Fibroblast of peridontal ligament (primary cell): ENCODE measurements around the gene CIZ1.
A peak's percentile ranks its signal among the peaks of the same experiment; 100 is the strongest.
"Not testable (repeated sequence)": the region's sequence is repeated elsewhere in the genome, so short reads cannot be mapped to it uniquely, and the experiment has no call there.

Experiments used
- DNase-seq: peaks from one replicate; pipeline ENCODE4 v3.0.0-alpha.2; 2010; ENCODE audit errors: extremely low read depth

The CIZ1 gene, protein sequence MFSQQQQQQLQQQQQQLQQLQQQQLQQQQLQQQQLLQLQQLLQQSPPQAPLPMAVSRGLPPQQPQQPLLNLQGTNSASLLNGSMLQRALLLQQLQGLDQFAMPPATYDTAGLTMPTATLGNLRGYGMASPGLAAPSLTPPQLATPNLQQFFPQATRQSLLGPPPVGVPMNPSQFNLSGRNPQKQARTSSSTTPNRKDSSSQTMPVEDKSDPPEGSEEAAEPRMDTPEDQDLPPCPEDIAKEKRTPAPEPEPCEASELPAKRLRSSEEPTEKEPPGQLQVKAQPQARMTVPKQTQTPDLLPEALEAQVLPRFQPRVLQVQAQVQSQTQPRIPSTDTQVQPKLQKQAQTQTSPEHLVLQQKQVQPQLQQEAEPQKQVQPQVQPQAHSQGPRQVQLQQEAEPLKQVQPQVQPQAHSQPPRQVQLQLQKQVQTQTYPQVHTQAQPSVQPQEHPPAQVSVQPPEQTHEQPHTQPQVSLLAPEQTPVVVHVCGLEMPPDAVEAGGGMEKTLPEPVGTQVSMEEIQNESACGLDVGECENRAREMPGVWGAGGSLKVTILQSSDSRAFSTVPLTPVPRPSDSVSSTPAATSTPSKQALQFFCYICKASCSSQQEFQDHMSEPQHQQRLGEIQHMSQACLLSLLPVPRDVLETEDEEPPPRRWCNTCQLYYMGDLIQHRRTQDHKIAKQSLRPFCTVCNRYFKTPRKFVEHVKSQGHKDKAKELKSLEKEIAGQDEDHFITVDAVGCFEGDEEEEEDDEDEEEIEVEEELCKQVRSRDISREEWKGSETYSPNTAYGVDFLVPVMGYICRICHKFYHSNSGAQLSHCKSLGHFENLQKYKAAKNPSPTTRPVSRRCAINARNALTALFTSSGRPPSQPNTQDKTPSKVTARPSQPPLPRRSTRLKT

DNA sequence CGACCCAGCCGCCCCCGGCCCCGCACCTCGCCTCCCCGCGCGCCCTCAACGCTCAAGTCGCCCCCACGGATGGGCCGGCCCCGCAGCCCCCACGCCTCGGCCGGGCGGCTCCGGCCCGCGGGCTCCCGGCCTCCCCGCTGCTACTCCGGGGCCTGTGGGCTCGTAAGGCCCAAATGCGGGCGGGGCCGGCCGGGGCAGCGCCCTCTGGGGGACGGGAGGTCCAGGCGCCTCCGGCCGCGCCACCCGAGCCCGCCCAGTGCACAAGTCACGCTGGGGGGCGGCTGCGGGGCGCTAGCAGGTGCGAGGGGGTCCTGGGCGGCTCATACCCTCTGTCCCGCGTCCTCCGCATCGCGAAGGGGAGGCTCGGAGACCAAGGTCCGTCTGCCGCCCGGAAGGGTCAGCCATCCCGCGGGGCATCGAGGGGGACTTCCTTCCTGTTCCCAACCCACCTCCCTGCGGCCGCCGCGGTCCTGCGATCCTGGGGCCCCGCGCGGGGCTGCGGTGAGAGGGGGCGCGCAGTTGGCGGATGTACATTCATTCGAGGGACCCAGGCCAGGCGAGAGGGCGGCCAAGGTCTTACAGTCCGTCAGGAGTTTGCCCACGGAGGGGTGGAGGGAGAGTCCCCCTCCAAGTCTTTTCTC lies at the start of gene CIZ1:
CIZ1 (minus strand) TSS at position 167 of the 641 bp plus-strand sequence. CDS start 715 bp downstream, outside the sequence.
- peak; percentile 65 for DNase-seq

DNA sequence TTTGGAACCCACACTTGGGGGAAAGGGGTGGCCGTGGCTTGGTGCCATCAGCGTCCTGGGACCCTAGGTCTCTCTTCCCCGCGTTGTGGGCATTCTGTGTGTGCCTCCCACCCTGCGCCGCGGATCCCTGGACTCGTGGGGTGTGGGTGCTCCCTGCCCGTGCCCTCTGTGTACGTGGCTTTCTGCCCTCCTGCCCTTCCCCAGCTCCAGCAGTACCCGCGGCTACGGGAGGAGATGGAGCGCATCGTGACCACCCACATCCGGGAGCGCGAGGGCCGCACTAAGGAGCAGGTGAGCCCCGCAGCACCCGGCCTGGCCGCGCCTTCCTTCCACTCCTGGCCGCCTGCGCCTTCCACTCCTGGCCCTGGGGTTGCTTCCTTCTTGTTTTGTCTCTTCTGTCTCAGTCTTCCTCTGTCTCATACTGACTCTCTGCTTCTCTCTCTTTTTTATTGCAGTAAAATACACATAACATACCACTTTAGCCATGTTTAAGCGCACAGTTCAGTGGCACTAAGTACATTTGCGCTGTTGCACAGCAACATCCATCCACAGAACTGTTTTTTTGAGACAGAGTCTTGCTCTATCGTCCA lies 42.5 kb upstream of the CIZ1 start:
- DNase-seq, result no peak

DNA sequence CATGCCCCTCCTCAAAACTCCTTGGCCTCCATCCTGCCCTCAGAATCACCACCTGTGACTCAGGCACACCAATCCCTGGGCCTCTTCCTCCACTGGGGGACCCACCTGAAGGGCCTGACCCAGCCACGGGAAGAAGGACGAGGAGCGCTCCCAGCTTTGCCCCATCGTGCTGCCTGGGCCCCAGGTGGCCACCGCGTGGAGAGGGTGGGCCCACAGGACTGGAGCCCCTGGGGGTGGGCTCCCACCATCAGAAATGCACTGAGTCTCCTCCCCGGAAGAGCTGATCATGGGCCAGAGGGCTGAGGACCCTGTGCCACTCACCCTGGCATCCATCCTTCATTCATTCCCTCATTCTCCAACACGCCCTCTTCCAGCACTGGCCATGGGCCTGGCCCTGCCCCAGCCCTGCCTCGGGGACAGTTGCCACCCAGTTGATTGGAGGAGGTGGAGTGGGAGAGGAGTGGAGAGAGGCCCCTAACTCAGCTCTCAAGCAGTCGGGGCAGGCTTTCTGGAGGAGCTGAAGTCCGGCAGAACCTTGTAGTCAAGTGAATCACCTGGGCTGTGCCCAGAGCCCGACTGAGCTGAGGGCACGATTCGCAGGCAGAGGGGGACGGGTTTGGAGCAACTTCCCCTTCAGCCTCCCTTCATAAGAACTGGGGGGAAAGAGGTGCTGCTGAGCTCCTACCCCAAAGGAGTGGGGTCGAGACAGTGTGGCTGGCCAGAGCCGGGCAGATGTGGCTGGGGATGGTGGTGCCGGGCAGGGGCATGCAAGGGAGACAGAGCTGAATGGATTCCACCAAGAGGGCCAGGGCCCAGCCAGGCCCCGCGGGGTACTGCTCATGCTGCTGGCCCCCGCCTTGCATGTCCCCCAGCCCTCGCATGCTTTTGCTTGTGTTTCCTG lies 41.4 kb upstream of the CIZ1 start:
- no peak for DNase-seq

DNA sequence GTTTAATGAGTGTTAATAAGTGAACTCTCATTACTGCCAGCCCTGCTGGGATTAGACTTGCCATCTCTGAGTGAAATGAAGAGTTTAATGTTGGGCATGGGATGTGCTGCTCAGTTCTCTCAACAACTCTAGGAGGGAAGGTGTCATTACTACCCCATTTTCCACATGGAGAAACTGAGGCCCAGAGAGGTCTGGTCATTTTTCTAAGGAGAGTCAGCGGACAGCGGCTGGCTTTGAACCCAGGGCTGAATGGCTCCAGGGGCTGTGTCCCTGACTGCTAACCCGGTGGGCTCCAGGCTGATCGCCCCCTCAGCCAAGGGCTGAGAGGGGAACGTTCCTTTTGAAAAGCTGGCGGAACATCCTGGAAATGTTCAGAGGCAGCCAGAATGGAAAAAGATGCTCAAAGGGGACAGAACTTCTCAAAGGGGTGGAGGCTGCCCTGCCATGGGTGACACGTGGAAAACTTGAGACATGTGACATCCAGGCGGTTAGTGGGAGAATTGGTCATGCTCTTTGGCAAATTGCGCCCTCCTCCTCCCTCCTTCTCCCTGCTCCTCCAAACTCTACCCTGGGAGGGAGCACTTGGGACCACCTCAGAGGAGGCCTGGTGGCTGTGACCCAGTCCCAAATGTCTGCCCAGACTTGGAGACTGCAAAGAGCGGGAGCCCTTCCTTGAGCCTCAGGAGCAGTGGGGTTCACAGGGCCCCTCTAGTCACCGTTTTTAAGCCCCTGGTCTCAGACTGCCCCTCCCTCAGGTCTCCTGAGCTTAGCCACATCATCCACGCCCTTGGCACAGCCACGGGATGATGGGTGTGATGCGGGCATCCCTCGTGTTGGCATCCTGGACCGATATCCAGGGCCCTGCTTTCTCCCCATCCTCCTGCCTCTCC lies 40.5 kb upstream of the CIZ1 start:
- no peak for DNase-seq

DNA sequence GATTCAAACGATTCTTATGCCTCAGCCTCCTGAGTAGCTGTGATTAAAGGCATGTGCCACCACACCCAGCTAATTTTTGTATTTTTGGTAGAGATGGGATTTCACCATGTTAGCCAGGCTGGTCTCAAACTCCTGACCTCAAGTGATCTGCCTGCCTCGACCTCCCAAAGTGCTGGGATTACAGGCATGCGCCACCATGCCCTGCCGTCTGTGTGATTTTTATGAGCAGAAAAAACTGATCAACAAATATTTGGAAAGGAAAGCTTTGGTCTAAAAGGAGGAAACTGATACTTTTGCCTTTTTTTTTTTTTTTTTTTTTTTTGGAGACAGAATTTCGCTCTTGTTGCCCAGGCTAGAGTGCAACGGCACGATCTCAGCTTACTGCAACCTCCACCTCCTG lies 39.5 kb upstream of the CIZ1 start:
- DNase-seq, result not testable (repeated sequence)

DNA sequence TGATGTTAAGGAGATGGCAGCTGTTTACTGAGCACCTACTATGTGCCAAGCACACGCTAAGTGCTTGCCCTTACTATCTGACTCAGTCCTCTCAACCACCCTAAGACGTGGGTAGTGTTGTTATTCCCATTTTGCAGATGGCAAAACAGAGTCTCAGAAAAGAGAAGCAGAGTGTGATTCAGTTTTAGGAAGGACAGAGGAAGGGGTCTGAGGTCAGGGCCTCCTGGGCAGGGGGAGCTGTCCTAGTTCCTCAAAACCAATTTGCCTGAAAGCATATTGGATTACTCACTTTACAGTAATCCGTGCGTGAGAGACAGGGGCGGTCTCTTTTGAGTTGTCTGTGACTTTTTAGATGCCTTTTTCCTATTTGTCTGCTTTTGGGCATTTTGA lies 35.0 kb upstream of the CIZ1 start:
- DNase-seq, result no peak

DNA sequence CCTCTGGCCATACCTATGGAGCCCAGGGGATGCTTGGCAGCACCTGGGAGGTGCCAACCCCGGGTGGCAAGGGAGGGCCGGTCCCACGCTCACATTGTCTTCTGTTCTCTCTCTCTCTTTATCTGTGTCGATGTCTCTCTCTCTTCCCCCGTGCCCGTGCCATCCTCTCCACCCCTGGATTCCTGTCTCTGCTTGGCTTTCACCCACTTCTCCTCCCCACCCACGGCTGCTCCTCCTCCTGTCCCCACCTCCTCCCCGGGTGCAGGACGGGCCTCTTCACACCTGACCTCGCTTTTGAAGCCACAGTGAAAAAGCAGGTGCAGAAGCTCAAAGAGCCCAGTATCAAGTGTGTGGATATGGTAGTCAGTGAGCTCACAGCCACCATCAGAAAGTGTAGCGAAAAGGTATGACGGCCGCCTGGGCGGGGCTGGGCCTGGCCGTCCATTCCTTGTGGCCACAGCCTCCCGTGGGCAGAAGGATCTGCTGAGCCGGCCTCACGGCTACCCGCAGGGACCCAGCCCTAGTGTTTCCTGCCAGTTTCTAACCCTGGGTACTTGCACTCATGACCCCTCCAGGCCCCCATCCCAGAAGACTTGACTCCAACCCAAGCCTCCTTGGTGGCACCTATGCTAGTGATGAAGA lies 34.5 kb upstream of the CIZ1 start:
- DNase-seq, result no peak

DNA sequence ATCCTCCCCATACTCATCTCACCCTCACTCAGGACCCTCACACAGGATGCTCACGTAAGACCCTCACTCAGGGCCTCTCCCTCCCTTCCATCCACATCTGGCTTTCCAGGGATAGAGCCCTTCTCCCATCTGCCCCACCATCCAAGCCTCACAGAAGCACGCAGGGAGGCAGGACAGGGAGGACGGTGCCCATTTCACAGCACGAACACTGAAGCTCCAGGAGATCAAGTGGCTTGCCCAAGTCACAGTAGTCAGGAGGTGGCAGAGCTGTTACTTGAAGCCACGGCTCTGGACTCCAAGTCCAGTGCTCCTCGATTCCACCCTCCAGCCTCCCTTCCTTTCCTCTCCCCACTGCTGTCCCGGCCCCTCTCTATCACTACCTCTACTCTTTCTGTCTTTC lies 33.5 kb upstream of the CIZ1 start:
- DNase-seq, result no peak

DNA sequence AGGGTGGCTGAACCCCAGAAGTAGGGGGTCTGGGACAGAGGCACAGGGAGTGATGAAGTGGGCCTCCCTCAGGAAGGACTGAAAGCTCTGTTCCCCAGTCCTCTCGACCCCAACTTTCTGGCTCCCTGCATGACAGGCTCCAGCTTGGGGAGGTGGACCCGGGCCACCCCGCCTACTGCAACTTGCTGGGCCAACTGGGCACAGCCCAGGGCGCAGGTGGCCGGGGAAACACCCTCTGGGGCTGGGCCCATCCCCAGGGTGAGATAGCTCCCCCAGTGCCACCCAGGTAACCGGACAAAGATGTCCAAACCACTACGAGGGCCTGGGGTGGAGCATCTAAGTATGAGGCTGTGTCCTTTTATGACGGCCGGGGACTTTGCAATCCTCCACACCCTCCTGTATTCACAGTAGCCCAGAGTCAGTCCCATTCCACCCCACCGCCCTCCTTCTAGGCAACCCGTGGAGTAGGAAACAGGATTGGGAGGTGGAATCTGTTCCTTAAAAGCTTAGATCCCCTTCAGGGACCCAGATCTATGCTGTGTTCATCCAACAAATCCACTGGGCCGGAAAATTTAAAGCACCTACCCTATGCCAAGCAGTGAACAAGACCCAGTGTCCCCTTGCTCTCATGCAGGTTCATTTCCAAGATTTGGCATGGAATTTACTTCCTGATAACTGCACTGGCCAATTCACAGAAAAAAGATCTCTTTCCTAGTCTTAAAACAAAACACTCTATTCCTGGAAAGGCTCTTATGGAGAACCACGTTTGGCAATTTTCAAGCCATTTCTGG lies 31.7 kb upstream of the CIZ1 start:
- no peak for DNase-seq

DNA sequence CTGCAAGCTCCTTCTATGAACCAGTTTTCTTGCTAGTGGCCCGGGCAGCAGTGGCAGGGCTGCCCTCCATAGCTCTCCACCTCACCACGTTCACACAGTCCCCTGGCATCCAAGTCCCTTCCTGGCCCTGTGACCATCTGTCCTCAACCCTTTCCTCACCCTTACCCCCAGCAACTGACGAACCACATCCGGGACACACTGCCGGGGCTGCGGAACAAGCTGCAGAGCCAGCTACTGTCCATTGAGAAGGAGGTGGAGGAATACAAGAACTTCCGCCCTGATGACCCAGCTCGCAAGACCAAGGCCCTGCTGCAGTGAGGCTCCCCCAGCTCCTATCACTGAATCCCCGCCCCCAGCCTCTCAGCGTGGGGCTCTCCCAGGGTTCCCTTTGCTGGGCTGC lies 30.7 kb upstream of the CIZ1 start:
- no peak for DNase-seq

DNA sequence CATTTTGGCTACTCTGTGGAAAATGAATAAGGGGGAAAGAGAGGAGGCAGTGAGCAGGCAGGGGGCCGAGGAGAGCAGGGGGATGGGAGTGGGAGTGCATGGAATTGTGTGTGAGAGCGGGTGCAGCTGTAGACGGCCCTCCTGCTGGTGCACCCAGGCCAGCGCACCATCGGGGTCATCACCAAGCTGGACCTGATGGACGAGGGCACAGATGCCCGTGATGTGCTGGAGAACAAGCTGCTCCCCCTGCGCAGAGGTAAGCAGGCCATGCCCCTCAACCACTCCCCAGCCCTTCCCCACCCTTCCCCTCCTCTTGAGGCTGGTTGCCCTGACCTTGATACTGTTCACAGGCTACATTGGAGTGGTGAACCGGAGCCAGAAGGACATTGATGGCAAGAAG lies 28.5 kb upstream of the CIZ1 start:
- DNase-seq, result no peak

DNA sequence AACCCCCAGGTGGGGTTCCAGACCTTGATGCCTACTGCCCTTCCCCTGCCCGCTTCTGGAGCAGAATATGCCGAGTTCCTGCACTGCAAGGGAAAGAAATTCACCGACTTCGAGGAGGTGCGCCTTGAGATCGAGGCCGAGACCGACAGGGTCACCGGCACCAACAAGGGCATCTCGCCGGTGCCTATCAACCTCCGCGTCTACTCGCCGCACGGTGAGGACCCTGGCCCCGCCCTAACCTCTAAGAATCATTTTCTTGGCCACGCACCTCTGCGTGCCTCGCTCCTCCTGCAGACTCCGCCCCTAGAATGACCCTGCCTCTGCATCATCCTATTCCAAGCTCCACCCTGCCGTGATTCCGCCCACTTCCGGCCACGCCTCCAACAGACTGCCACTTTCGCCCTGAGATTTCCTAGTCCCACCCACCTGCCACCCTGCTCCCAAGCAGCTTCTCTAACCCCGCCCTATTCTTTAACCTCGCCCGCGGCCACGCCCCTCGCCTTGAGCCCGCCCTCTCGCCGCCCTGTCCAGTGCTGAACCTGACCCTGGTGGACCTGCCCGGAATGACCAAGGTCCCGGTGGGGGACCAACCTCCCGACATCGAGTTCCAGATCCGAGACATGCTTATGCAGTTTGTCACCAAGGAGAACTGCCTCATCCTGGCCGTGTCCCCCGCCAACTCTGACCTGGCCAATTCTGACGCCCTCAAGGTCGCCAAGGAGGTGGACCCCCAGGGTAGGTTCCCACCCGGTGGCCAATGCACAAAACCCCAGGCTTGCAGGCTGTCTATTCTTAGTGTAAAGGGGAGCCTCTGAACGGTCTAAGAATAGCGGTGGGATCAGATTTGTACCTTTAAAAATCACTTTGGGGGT lies 27.4 kb upstream of the CIZ1 start:
- no peak for DNase-seq

DNA sequence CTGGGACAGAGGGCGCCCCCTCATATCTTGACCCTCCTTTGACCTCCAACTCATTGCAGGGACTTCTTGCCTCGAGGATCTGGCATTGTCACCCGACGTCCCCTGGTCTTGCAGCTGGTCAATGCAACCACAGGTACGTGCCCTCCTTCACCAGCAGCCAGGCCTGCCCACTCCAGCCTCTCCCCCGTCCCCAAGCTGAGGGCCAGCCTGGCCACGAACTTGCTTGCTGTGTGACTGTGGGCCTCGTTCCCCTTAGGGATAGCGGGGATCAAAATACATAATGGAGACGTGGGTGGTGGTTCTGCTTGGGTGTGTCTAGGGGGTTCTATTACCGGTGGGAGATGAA lies 26.8 kb upstream of the CIZ1 start:
- no peak for DNase-seq

DNA sequence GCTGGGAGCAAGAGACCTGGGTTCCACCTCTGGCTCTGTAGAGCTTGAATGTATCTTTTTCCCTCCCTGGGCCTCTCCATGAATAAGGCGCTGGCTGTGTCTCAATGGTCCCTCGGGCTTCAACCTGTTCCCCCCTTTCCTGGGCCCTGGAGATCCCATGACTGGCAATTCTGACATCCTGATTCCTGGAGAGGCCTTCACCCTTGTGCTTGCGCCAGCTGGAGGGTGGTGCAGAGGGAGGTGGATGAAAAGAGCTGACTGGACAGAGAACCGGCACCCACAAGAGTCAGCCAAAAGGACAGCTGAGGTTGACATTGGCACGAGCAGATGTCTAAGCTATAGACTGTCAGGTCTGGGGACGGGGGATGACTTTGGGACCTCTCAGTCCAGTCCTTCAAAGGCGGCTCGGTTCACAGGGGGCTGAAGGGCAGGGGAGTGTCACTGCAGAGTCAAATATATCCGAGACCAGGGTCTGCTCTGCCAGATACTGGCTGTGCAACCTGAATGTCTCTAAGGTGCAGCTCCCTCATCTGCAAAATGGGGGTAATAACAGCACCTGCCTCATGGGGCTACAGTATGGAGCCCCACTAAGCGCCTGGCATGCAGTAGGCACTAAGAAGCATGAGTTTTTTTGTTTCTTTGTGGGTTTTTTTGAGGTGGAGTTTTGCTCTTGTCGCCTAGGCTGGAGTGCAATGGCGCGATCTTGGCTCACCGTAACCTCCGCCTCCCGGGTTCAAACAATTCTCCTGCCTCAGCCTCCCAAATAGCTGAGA lies 25.6 kb upstream of the CIZ1 start:
- DNase-seq, result no peak

DNA sequence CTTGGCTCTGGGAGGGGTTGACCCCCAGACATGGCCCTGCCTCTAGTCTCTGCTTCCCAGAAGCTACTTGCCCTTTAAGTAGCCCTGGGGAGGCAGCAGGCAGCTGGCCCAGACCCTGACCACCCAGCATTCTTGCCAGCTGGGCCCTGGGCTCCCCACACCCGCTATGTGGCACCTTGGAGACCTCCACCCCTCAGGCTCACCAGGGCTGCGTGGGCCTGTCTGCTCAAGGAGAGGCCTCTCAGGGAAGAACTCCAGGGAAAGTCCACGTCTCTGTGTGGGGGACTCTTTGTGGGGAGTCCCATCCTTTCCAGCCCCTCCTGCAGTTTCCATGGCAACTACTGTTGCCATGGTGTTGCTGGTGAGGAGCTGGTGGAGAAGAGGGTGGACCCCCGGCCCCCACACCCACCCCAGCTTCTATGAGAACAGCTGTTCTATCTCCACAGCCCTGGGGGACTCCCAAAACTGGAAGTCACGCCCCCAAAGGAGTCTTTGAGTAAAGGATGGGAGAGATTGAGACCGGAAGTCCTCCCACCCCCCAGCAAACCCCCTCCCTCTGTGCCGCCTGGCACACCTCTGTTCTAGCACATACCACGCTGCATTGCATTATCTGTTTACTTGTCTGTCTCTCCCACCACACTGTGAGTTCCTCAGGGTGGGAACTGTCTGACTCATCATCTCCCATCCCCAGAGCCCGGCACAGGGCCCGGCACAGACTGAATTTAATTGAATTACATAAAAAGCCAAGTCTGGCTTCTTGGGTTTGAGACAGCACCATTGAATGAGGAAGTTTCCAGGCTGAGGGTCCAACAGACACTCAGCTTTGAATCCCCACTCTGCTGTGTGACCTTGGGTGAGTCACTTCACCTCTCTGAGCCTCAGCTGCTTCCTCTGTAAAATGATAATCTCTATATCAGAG lies 24.4 kb upstream of the CIZ1 start:
- DNase-seq, result peak; percentile 54
